Measurements from ENCODE around the gene ATP8A2.

The ATP8A2 gene

GRCh38 chr13:25982907-25983306 is 611.1 kb downstream of the ATP8A2 start:
- no peak for DNase-seq

GRCh38 chr13:25987987-25988386 is 616.2 kb downstream of the ATP8A2 start:
- no peak for DNase-seq

- DNase-seq: no peak
Measured at GRCh38 chr13:25988661-25989060, 616.9 kb downstream of the ATP8A2 start.

- DNase-seq: no peak
Measured at GRCh38 chr13:25990801-25991200, 619.0 kb downstream of the ATP8A2 start.

- no peak for DNase-seq
Measured at GRCh38 chr13:25992076-25992475, 620.3 kb downstream of the ATP8A2 start.

GRCh38 chr13:26007261-26008125 is 635.7 kb downstream of the ATP8A2 start:
- no peak for DNase-seq

GRCh38 chr13:26010487-26011207 is 638.9 kb downstream of the ATP8A2 start:
- DNase-seq: no peak

- DNase-seq: no peak
Measured at GRCh38 chr13:26011208-26011573, 639.4 kb downstream of the ATP8A2 start.

GRCh38 chr13:26011996-26012821 is 640.4 kb downstream of the ATP8A2 start:
- no peak for DNase-seq

- DNase-seq: no peak
Measured at GRCh38 chr13:26012995-26013394, 641.2 kb downstream of the ATP8A2 start.

- no peak for DNase-seq
Measured at GRCh38 chr13:26015271-26016125, 643.7 kb downstream of the ATP8A2 start.

- DNase-seq: no peak
Measured at GRCh38 chr13:26016189-26016588, 644.4 kb downstream of the ATP8A2 start.

GRCh38 chr13:26017196-26017921 is 645.6 kb downstream of the ATP8A2 start:
- no peak for DNase-seq

- DNase-seq: no peak
Measured at GRCh38 chr13:26017932-26018665, 646.3 kb downstream of the ATP8A2 start.

GRCh38 chr13:26019251-26019650 is 647.5 kb downstream of the ATP8A2 start:
- DNase-seq: no peak

GRCh38 chr13:26019881-26020870 is 648.4 kb downstream of the ATP8A2 start:
- DNase-seq: peak; percentile 48 to 70

GRCh38 chr13:26020891-26021290 is 649.1 kb downstream of the ATP8A2 start:
- DNase-seq: no peak

- no peak for DNase-seq
Measured at GRCh38 chr13:26021516-26021915, 649.7 kb downstream of the ATP8A2 start.

GRCh38 chr13:26021956-26022355 is 650.2 kb downstream of the ATP8A2 start:
- DNase-seq: no peak
